Thyroid gland (tissue), 4 donors: ENCODE measurements around the gene EPS8.

Experiments
- CTCF ChIP-seq, 6 experiments: fragments of 200-600 bp in 3 of 6; fragments of 450-650 bp in 3 of 6; sonication (generic) in 3 of 6; IDR thresholded peaks; one replicate each; pipeline ENCODE4 v1.5.1; 2016 to 2019; ENCODE audit warnings: antibody characterized with exemption in 6 of 6, mild to moderate bottlenecking in 2 of 6, inconsistent platforms in 1 of 6, moderate library complexity in 1 of 6
- POLR2A ChIP-seq, 2 donors: fragments of 450-650 bp; IDR thresholded peaks; one replicate each; pipeline ENCODE4 v1.6.1; 2017; ENCODE audit warnings: antibody characterized with exemption in 2 of 2, mild to moderate bottlenecking in 2 of 2, moderate library complexity in 1 of 2

DNA sequence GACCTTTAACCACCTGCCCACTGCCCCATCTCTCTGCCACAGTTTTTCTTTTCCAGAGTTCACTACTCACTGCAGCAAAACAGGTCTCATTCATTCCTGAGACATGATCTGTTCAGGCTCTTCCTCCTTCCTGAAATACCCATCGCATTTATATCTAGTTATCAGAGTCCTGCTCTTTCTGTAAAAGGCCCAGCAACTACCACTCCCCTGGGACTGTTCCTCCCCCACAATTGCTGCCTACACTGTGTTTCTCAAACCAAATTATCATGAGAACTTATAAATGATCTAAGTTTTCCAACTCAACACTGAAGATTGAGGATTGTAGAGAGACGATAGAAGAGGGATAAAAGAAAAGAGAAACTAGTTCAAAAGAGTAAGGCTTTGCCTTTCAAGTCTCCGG is 40.8 kb upstream of the EPS8 start:
- TF ChIP-seq CTCF (IDR thresholded peaks at IDR 0.05) (no peak), POLR2A (IDR thresholded peaks at IDR 0.05) (no peak)
